H9 (cell line): ENCODE data around the gene TMEM161A. TPM values are rescaled to one million over a fixed set of nuclear protein-coding genes. Genes with fewer than 3 reads are reported as not detected.

Experiments
- DNase-seq: peaks from one replicate; pipeline ENCODE4 v3.0.0-alpha.2; 2017
- H2AFZ ChIP-seq: one replicate; pipeline ENCODE4 v1.6.1; 2013; ENCODE audit warnings: mild to moderate bottlenecking, low read length, control low read depth, moderate library complexity
- H2AK5ac ChIP-seq: 2 replicates; pipeline ENCODE4 v1.6.1; 2013; ENCODE audit warnings: low read length, control low read depth, mixed read lengths; ENCODE audit not compliant: insufficient read length
- H2BK120ac ChIP-seq: one replicate; pipeline ENCODE4 v1.6.1; 2013; ENCODE audit warnings: low read depth, mild to moderate bottlenecking, low read length, control low read depth, inconsistent platforms; ENCODE audit not compliant: poor library complexity, severe bottlenecking
- H2BK12ac ChIP-seq: 2 replicates; pipeline ENCODE4 v1.6.1; 2013; ENCODE audit warnings: low read length, control low read depth, mixed read lengths, low read depth; ENCODE audit not compliant: insufficient read length
- H2BK15ac ChIP-seq: 2 replicates; pipeline ENCODE4 v1.6.1; 2013; ENCODE audit warnings: low read depth, low read length, control low read depth
- H2BK20ac ChIP-seq: one replicate; pipeline ENCODE4 v1.6.1; 2013; ENCODE audit warnings: low read depth, mild to moderate bottlenecking, low read length, control low read depth, inconsistent platforms; ENCODE audit not compliant: poor library complexity, severe bottlenecking
- H2BK5ac ChIP-seq: 2 replicates; pipeline ENCODE4 v1.6.1; 2013; ENCODE audit warnings: low read length, control low read depth, mixed read lengths; ENCODE audit not compliant: insufficient read length
- H3K14ac ChIP-seq: 2 replicates; pipeline ENCODE4 v1.6.1; 2013; ENCODE audit warnings: low read length, control low read depth; ENCODE audit not compliant: insufficient read depth
- H3K18ac ChIP-seq: 2 replicates; pipeline ENCODE4 v1.6.1; 2013; ENCODE audit warnings: low read depth, mild to moderate bottlenecking, mixed read lengths, low read length, control low read depth; ENCODE audit not compliant: insufficient read length
- H3K23ac ChIP-seq: 2 replicates; pipeline ENCODE4 v1.6.1; 2013; ENCODE audit warnings: low read length, control low read depth, mixed read lengths, low read depth; ENCODE audit not compliant: insufficient read length
- H3K23me2 ChIP-seq: 2 replicates; pipeline ENCODE4 v1.6.1; 2013; ENCODE audit warnings: low read depth, mild to moderate bottlenecking, mixed read lengths, low read length, control low read depth; ENCODE audit not compliant: insufficient read length, poor library complexity, severe bottlenecking
- H3K27ac ChIP-seq: 2 replicates; pipeline ENCODE4 v1.5.1; 2013; ENCODE audit warnings: low read length, control low read depth, mixed read lengths, low read depth; ENCODE audit not compliant: insufficient read length
- H3K27me3 ChIP-seq: 2 replicates; pipeline ENCODE4 v1.6.1; 2013; ENCODE audit warnings: low read length, control low read depth, inconsistent platforms; ENCODE audit not compliant: insufficient read depth
- H3K4ac ChIP-seq: 2 replicates; pipeline ENCODE4 v1.6.1; 2013; ENCODE audit warnings: low read depth, mild to moderate bottlenecking, control low read depth, inconsistent platforms, low read length, moderate library complexity
- H3K4me1 ChIP-seq: 2 replicates; pipeline ENCODE4 v1.6.1; 2013; ENCODE audit warnings: low read length, control low read depth, inconsistent platforms; ENCODE audit not compliant: insufficient read depth
- H3K4me2 ChIP-seq: 2 replicates; pipeline ENCODE4 v1.6.1; 2013; ENCODE audit warnings: low read length, control low read depth, mixed read lengths; ENCODE audit not compliant: insufficient read length, insufficient read depth
- H3K56ac ChIP-seq: 2 replicates; pipeline ENCODE4 v1.6.1; 2013; ENCODE audit warnings: low read depth, mild to moderate bottlenecking, mixed read lengths, low read length, control low read depth; ENCODE audit not compliant: insufficient read length
- H3K79me1 ChIP-seq: 2 replicates; pipeline ENCODE4 v1.6.1; 2013; ENCODE audit warnings: low read depth, mild to moderate bottlenecking, moderate library complexity, low read length, control low read depth, inconsistent platforms; ENCODE audit not compliant: insufficient read depth, poor library complexity, severe bottlenecking
- H3K79me2 ChIP-seq: 2 replicates; pipeline ENCODE4 v1.6.1; 2013; ENCODE audit warnings: low read length, control low read depth, inconsistent platforms; ENCODE audit not compliant: insufficient read depth
- H3K9ac ChIP-seq: 2 replicates; pipeline ENCODE4 v1.6.1; 2013; ENCODE audit warnings: low read length, control low read depth, mixed read lengths; ENCODE audit not compliant: insufficient read length; ENCODE audit errors: extremely low read depth
- H3K9me3 ChIP-seq: one replicate; pipeline ENCODE4 v1.6.1; 2013; ENCODE audit warnings: low read depth, low read length, inconsistent platforms; ENCODE audit not compliant: control insufficient read depth
- H3T11ph ChIP-seq: one replicate; pipeline ENCODE4 v1.6.1; 2013; ENCODE audit warnings: mild to moderate bottlenecking, low read length, control low read depth, inconsistent platforms
- H4K20me1 ChIP-seq: one replicate; pipeline ENCODE4 v1.6.1; 2013; ENCODE audit not compliant: control insufficient read depth, insufficient read length, insufficient read depth
- H4K5ac ChIP-seq: 2 replicates; pipeline ENCODE4 v1.6.1; 2013; ENCODE audit warnings: low read depth, mild to moderate bottlenecking, mixed read lengths, low read length, control low read depth; ENCODE audit not compliant: insufficient read length
- H4K8ac ChIP-seq: replicated peaks from 2 replicates; pipeline ENCODE4 v1.6.1; 2013; ENCODE audit warnings: low read length, control low read depth, mixed read lengths, low read depth; ENCODE audit not compliant: insufficient read length
- H4K91ac ChIP-seq: 2 replicates; pipeline ENCODE4 v1.6.1; 2013; ENCODE audit warnings: low read depth, mild to moderate bottlenecking, moderate library complexity, mixed read lengths, low read length, control low read depth; ENCODE audit not compliant: insufficient read length
- H3K27ac Mint-ChIP-seq, 3 experiments: 2 replicates in 2 of 3; 3 replicates in 1 of 3; pipeline ENCODE4 v1.8.0; 2020 to 2021; ENCODE audit warnings: mixed read lengths in 3 of 3, mild to moderate bottlenecking in 1 of 3, moderate library complexity in 1 of 3
- H3K27me3 Mint-ChIP-seq: 2 replicates; pipeline ENCODE4 v1.8.0; 2021; ENCODE audit warnings: low read depth, mild to moderate bottlenecking, moderate library complexity, mixed read lengths
- H3K36me3 Mint-ChIP-seq, 3 experiments: 2 replicates in 2 of 3; 3 replicates in 1 of 3; pipeline ENCODE4 v1.8.0; 2020 to 2021; ENCODE audit warnings: low read depth in 3 of 3, mixed read lengths in 3 of 3; ENCODE audit not compliant: insufficient read depth in 1 of 3
- H3K4me1 Mint-ChIP-seq, 2 experiments: 2 replicates each; pipeline ENCODE4 v1.8.0; 2020; ENCODE audit warnings: mixed read lengths in 2 of 2
- H3K4me3 Mint-ChIP-seq, 2 experiments: 2 replicates in 1 of 2; 3 replicates in 1 of 2; pipeline ENCODE4 v1.8.0; 2020 to 2021; ENCODE audit warnings: mild to moderate bottlenecking in 2 of 2, mixed read lengths in 2 of 2, moderate library complexity in 1 of 2
- H3K9me3 Mint-ChIP-seq, 2 experiments: 2 replicates in 1 of 2; 3 replicates in 1 of 2; pipeline ENCODE4 v1.8.0; 2020; ENCODE audit warnings: mild to moderate bottlenecking in 2 of 2, mixed read lengths in 2 of 2, moderate library complexity in 1 of 2
- WGBS: extraction: QIAGEN DNeasy Blood & Tissue Kit; methylation state at CpG from one replicate; pipeline ENCODE4 v1.1.7; 2013; ENCODE audit warnings: missing lambda C conversion rate, low lambda C conversion rate, mixed read lengths; ENCODE audit not compliant: insufficient read length; ENCODE audit errors: extremely low coverage; 5-methylcytosine and 5-hydroxymethylcytosine counted together
- total RNA-seq: library from RNA; stranded (reverse); gene quantifications from 2 replicates; pipeline ENCODE4 v1.2.1, GENCODE V29; 2021
- TF ChIP-seq, protein P1 (sequence below): fragments of 200-600 bp; sonication (generic); conservative IDR thresholded peaks from 3 replicates; pipeline ENCODE4 v1.8.0; 2021; ENCODE audit warnings: antibody characterized with exemption, mild to moderate bottlenecking

The TMEM161A gene
- total RNA-seq, 1 experiment from 2014 or later: 40.9 TPM

GRCh38 chr19:19077103-19077502, 61.2 kb downstream of the TMEM161A start:
- Histone ChIP-seq H3K23ac (no peak overlapping the region), H2BK15ac (no peak overlapping the region), H3K18ac (no peak overlapping the region), H3K79me2 (no peaks in the 10 kb centered on the region), H3K9ac (no peak overlapping the region), H3K56ac (no peak overlapping the region), H2AK5ac (no peak overlapping the region), H4K8ac (no peak overlapping the region), H3K4me1 (no peaks in the 10 kb centered on the region), H3K23me2 (no peaks in the 10 kb centered on the region), H2BK5ac (no peak overlapping the region), H4K20me1 (no peaks in the 10 kb centered on the region), H4K91ac (no peak overlapping the region), H3K4ac (no peak overlapping the region), H4K5ac (no peak overlapping the region), H3K79me1 (no peaks in the 10 kb centered on the region), H3K14ac (no peak overlapping the region), H3K27ac (no peak overlapping the region), H2BK20ac (no peak overlapping the region), H3K9me3 (no peaks in the 10 kb centered on the region), H3T11ph (no peak overlapping the region), H3K4me2 (no peak overlapping the region), H2BK120ac (no peak overlapping the region), H3K27me3 (no peaks in the 10 kb centered on the region; the same call in 1 of the 2 replicates), H2BK12ac (no peak overlapping the region), H2AFZ (no peak overlapping the region)
- Mint-ChIP-seq H3K27me3 (peaks cover 83% of the 10 kb centered on the region), H3K9me3 (no peaks in the 10 kb centered on the region), H3K4me3 (no peak overlapping the region), H3K27ac (no peak overlapping the region), H3K4me1 (peaks cover 3% of the 10 kb centered on the region in 2 experiments; a peak in 2 of 4 replicates), H3K36me3 (no peaks in the 10 kb centered on the region; a peak in 1 of 7 replicates)
- no peak for DNase-seq
- TF ChIP-seq, protein P1, sequence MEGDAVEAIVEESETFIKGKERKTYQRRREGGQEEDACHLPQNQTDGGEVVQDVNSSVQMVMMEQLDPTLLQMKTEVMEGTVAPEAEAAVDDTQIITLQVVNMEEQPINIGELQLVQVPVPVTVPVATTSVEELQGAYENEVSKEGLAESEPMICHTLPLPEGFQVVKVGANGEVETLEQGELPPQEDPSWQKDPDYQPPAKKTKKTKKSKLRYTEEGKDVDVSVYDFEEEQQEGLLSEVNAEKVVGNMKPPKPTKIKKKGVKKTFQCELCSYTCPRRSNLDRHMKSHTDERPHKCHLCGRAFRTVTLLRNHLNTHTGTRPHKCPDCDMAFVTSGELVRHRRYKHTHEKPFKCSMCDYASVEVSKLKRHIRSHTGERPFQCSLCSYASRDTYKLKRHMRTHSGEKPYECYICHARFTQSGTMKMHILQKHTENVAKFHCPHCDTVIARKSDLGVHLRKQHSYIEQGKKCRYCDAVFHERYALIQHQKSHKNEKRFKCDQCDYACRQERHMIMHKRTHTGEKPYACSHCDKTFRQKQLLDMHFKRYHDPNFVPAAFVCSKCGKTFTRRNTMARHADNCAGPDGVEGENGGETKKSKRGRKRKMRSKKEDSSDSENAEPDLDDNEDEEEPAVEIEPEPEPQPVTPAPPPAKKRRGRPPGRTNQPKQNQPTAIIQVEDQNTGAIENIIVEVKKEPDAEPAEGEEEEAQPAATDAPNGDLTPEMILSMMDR: no peak
- WGBS: no CpG with 5 or more reads among the region's 7 CpGs
